PFSK-1 (cell line): ENCODE data around the gene PEX26.

ENCODE experiments used
- POLR2AphosphoS5 ChIP-seq: IDR thresholded peaks from 2 replicates; pipeline ENCODE4 v1.6.1; 2012; ENCODE audit warnings: low read depth, mild to moderate bottlenecking, control low read depth, low read length, moderate library complexity
- SIN3A ChIP-seq: IDR thresholded peaks from 2 replicates; pipeline ENCODE4 v1.6.1; 2012; ENCODE audit warnings: mild to moderate bottlenecking, low read length, moderate library complexity, borderline replicate concordance; ENCODE audit not compliant: insufficient read depth
- TAF1 ChIP-seq: IDR thresholded peaks from 2 replicates; pipeline ENCODE4 v1.6.1; 2012; ENCODE audit warnings: low read length, control low read depth, borderline replicate concordance; ENCODE audit not compliant: insufficient read depth
- TF ChIP-seq, protein P1 (sequence below), 2 experiments: IDR thresholded peaks; 2 replicates each; pipeline versions ENCODE4 v1.6.1 to v1.8.0; 2011 to 2012; ENCODE audit warnings: low read depth in 2 of 2, low read length in 2 of 2, control low read depth in 1 of 2, inconsistent platforms in 1 of 2, mild to moderate bottlenecking in 1 of 2, moderate library complexity in 1 of 2; ENCODE audit not compliant: insufficient read depth in 1 of 2

DNA sequence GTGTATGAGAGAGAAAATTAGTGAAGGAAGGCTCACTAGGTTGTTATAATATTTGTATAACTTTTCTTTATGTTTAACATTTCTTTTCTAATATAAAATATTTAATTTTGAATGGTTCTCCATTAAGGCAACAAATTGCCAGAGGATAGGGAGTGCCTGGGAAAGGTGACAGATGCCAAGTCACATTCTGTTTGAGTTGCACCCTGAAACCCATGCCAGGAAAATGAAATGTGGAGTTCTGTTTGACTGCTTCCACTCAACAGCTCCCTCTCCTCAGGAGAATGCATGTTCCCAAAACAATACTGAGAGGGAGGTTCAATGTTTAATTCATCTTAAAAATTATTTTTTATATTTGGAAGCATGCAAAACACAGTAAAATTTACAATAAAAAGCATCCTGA is 66.3 kb downstream of the PEX26 start:
- TF ChIP-seq, protein P1, sequence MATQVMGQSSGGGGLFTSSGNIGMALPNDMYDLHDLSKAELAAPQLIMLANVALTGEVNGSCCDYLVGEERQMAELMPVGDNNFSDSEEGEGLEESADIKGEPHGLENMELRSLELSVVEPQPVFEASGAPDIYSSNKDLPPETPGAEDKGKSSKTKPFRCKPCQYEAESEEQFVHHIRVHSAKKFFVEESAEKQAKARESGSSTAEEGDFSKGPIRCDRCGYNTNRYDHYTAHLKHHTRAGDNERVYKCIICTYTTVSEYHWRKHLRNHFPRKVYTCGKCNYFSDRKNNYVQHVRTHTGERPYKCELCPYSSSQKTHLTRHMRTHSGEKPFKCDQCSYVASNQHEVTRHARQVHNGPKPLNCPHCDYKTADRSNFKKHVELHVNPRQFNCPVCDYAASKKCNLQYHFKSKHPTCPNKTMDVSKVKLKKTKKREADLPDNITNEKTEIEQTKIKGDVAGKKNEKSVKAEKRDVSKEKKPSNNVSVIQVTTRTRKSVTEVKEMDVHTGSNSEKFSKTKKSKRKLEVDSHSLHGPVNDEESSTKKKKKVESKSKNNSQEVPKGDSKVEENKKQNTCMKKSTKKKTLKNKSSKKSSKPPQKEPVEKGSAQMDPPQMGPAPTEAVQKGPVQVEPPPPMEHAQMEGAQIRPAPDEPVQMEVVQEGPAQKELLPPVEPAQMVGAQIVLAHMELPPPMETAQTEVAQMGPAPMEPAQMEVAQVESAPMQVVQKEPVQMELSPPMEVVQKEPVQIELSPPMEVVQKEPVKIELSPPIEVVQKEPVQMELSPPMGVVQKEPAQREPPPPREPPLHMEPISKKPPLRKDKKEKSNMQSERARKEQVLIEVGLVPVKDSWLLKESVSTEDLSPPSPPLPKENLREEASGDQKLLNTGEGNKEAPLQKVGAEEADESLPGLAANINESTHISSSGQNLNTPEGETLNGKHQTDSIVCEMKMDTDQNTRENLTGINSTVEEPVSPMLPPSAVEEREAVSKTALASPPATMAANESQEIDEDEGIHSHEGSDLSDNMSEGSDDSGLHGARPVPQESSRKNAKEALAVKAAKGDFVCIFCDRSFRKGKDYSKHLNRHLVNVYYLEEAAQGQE (IDR thresholded peaks at IDR 0.05; ENCODE audit: insufficient read depth in 1 of 2, low read depth in 2 of 2, low read length in 2 of 2): no peak
- no peak for TF ChIP-seq POLR2AphosphoS5
- TF ChIP-seq TAF1: no peak
- no peak for TF ChIP-seq SIN3A
